Fibroblast of skin of left quadriceps (primary cell): ENCODE data around the gene DIAPH3.

ENCODE experiments used
- DNase-seq, 2 experiments: peaks; one replicate each; pipeline ENCODE4 v3.0.0-alpha.2; 2013; ENCODE audit warnings: low read depth in 2 of 2

The DIAPH3 gene

GRCh38 chr13:59730026-59730425 is 433.7 kb downstream of the DIAPH3 start:
- DNase-seq = no peak

- DNase-seq = no peak
Measured at GRCh38 chr13:59728896-59729545, 434.7 kb downstream of the DIAPH3 start.

GRCh38 chr13:59721926-59722910 is 441.5 kb downstream of the DIAPH3 start:
- DNase-seq = no peak

- no peak for DNase-seq
Measured at GRCh38 chr13:59715611-59716010, 448.1 kb downstream of the DIAPH3 start.

- no peak for DNase-seq
Measured at GRCh38 chr13:59710996-59711701, 452.6 kb downstream of the DIAPH3 start.

- no peak for DNase-seq
Measured at GRCh38 chr13:59710416-59710815, 453.3 kb downstream of the DIAPH3 start.

GRCh38 chr13:59706101-59706976 is 457.4 kb downstream of the DIAPH3 start:
- no peak for DNase-seq

GRCh38 chr13:59702269-59702668 is 461.5 kb downstream of the DIAPH3 start:
- DNase-seq = no peak

- DNase-seq = no peak
Measured at GRCh38 chr13:59701261-59701660, 462.5 kb downstream of the DIAPH3 start.

- DNase-seq = peak; percentile 14 to 23
Measured at GRCh38 chr13:59700281-59700680, 463.4 kb downstream of the DIAPH3 start.

- no peak for DNase-seq
Measured at GRCh38 chr13:59696271-59696670, 467.5 kb downstream of the DIAPH3 start.

- DNase-seq = no peak
Measured at GRCh38 chr13:59691501-59692066, 472.1 kb downstream of the DIAPH3 start.

- no peak for DNase-seq
Measured at GRCh38 chr13:59690857-59691500, 472.7 kb downstream of the DIAPH3 start.

- no peak for DNase-seq
Measured at GRCh38 chr13:59689057-59689456, 474.7 kb downstream of the DIAPH3 start.

- no peak for DNase-seq
Measured at GRCh38 chr13:59686798-59687394, 476.8 kb downstream of the DIAPH3 start.

GRCh38 chr13:59684105-59684504 is 479.6 kb downstream of the DIAPH3 start:
- DNase-seq = no peak

GRCh38 chr13:59681636-59682311 is 482.0 kb downstream of the DIAPH3 start:
- no peak for DNase-seq

- DNase-seq = no peak
Measured at GRCh38 chr13:59680429-59681024, 483.2 kb downstream of the DIAPH3 start.

- no peak for DNase-seq
Measured at GRCh38 chr13:59679254-59679653, 484.5 kb downstream of the DIAPH3 start.
